HPDE6-E6E7 (cell line): ENCODE data around the gene TNFSF15.

Experiments
- DNase-seq: peaks from one replicate; pipeline ENCODE4 v3.0.0; 2011; ENCODE audit warnings: missing footprints; ENCODE audit errors: extremely low spot score

TNFSF15 gene

DNA sequence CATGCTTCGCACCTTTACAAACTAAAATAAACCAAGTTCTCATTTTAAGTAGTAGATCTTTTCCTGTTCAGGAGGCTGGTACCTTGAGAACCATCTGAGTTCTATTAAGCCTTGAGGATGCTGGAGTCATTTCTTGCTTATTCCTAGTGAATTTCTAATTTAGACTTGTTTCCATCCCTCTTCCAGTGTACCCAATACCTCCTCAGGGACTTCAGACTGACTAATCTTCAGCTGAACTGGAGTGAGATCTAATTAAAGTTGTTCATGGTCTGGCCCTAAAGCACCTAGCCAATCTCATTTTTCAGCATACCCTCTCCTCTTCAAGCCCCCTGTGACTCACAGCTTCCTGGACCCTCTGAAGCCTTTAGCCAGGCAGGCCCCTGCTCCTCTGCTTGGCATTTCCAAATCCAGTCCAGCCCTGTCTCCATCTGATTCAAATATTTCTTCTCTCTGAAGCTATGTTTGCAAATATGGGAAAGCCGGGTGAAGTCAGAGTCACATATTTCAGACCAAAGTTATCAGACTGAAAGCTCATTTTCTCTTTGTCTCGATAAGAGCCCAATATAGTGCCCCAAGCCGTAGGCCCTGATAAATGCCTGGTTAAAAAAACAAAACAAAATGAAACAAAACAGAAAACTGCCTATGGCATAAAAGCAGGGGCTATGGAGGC is 19.4 kb upstream of the TNFSF15 start:
- DNase-seq = no peak

DNA sequence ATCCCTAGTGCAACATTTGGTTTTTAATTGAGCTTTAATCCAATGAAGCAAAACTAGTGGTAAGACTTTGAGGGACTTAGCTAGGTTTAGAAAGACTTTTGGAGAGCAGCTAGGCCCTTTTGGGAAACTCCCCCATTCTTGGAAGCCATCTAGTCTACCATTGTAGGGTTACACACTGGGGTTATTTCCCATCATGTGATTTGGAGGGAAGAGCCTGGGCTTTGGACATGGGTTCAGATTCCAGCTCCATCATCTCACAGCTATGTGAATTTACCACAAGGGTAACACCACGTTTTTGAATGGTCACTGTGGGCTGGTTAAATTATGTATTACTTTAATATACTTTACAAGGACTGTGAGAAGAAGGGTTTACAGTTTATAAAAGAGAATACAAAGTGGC is 18.3 kb upstream of the TNFSF15 start:
- no peak for DNase-seq

- no peak for DNase-seq
These were observed 17.6 kb upstream of the TNFSF15 start for GRCh38 chr9:114823441-114823840.

DNA sequence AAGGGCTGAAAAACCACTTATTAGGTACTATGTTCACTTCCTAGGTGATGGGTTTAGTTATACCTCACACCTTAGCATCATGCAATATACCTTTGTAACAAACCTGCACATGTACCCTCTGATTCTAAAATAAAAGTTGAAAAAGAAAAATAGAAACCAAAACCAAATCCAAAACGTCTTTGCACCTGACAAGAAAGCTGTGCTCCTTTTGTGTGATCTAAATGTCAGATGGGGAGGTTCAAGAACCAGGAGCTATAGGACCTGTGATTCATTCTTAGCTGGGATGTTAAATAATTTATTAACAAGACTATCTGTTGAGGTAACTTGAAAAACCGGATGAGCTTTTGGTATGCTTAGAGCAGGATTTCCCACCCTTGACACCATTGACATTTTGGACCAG is 16.9 kb upstream of the TNFSF15 start:
- no peak for DNase-seq

DNA sequence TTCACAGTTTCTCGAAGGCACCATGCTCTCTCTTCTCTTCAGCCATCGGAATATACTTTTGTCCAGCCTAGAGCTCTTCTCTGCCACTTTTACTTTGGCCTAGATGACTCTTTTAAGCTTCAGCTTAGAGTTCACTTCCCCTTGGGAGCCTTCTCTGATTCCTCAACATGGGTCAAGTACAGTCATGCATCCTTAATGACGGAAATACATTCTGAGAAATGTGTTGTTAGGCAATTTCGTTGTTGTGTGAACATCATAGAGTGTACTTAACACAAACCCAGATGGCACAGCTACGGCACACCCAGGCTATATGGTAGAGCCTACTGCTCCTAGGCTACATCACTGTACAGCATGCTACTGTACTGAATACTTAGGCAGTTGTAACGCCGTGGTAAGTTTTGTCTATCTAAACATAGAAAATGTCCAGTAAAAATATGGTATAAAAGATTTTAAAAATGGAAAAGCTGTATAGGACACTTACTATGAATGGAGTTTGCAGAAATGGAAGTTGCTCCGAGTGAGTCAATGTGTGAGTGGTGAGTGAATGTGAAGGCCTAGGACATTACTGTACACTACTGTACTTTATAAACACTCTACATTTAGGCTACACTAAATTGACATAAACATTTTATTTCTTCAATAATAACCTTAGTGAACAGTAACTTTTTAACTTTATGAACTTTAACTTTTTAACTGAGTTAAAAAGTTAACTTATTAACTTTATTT is 15.1 kb upstream of the TNFSF15 start:
- DNase-seq = no peak

DNA sequence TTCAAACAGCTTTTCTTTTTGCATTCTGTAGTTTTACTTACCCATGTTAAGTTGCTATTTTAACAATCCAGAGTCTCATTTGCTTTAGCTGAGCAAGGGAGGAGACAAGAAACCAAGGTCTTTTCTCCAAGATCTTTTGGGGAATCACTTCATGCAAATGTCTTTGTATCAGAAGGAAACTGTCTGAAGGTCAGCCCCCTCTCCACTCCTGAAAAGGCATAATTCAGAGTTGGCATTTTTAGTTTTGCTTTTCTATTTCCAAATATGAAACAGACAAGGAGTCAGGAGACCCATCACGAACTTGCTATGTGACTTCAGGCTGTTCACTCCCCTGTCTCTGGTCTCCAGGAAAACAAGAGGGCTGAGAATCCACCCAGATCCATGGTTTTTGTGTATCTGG is 12.3 kb upstream of the TNFSF15 start:
- DNase-seq = no peak

DNA sequence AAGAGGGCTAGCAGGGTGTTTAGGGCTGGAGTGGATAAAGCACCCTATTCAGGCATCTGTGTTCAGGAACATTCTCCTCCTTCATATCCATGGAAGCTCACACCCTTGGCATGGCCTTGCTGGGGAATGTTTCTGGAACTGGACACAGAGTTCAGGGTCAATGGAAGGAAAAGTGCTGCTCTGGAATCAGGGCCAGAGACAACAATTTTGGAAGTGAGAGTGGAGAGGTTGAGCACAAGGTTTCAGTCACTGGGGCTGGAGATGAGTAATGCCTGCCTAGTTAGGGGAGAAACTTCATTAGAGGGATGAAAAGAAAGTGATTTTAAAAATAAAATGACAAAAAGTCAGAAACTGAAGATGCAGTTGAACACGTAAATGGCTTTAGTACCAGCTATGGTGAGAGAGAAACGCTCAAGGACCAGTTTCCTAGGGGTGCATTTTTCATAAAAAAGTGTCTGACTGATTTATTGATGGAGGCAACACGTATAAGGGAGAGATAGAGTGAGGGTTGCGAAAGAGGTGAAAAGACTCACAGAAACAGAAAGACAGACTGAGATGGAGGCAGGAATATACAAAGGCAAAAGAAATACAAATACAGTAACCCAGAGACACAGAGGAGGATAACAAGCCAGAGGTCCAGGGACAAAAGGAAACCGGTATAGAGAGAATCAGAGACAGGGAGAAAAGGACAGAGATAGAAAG is 8.0 kb upstream of the TNFSF15 start:
- DNase-seq = no peak

DNA sequence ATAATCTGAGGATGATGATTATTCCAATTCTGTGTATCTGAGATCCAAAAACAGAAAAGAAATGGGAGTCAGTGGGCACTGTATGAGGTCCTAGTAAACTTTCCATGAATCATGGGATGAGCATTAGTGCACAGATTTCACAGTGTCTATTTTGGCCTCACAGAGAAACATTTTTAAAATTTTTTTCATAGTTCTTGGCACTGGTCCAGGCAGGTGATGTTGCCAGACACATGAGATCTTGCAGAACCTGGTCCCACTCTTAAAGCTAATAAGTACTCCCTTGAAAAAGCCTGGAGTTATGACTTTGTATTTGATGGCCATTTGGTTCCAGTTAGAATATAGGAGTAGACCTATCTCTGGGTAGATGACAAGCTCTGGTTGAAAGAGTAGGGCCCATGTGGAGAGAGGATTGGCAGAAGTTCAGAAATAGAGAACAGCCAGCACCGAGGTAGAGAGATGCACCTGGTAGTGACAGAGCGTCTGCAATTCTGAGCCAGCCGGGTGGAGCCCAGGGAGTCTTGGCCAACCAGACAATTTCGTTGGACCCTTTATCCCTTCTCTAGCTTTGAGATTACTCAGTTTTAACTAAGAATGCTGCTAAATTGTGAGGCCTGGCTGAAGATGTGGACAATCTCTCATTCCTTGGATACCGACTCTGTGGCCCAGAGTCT is 6.3 kb upstream of the TNFSF15 start:
- no peak for DNase-seq

GRCh38 chr9:114811301-114811700 is 5.5 kb upstream of the TNFSF15 start:
- DNase-seq = no peak

- DNase-seq = no peak
These were observed 4.8 kb upstream of the TNFSF15 start for GRCh38 chr9:114810614-114811013.

DNA sequence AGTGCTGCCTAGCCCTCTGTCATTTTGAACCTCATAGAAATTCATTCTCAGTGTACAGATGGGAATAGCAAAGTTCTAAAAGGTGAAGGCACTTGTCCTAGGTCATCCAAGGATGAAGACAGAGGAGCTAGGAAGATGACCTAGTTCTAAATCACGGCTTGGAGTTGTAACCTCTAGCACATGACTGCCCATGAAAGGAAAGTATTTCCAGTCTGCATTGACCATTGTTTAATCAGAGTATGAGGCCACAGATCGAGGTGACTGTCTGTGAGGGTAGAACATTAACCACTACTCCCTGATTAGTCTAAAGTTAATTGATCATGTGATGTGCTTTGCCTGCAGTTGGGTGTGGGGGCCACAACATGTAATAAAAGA is 674 bp upstream of the TNFSF15 start:
- no peak for DNase-seq

DNA sequence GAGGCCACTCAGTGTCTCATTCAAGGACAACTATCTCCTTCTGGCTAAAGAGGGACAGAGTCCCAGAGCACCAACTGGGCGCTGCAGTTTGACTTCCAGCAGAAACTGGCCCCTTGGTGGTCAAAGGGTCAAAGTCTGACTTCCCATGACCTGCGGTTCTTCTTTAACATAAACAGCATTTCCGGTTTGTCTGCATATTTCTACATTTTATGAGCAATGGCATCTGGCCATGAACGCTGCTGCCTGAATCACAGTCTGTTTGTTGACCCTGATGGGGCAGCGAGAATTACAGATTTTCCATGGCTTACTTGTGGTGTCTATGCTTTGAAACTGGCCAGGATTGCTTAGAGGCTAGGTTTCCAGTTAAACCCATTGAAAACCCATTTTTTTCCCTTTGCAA is 1.3 kb downstream of the TNFSF15 start:
- DNase-seq = peak; percentile 39

GRCh38 chr9:114803479-114804265 is 2.2 kb downstream of the TNFSF15 start:
- no peak for DNase-seq

DNA sequence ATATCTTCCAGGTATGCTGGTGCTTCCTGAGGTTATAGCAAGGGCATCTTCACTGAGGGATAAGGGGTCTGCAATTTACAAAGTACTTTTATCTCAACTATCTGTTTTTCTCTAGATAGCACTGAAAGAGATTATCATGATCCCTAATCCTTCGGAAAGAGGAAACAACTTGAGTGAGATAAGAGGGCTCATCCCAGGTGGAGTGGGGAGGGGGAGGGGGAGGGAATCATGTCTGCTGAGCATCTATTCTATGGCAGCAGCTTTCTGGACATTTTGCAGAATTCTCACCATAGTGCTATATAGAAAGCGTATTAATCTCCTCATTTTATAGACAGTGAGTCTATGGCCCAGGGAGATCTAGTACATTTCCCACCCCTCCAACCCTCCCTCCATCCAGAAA is 5.9 kb downstream of the TNFSF15 start:
- no peak for DNase-seq

GRCh38 chr9:114799441-114799840 is 6.4 kb downstream of the TNFSF15 start:
- no peak for DNase-seq

DNA sequence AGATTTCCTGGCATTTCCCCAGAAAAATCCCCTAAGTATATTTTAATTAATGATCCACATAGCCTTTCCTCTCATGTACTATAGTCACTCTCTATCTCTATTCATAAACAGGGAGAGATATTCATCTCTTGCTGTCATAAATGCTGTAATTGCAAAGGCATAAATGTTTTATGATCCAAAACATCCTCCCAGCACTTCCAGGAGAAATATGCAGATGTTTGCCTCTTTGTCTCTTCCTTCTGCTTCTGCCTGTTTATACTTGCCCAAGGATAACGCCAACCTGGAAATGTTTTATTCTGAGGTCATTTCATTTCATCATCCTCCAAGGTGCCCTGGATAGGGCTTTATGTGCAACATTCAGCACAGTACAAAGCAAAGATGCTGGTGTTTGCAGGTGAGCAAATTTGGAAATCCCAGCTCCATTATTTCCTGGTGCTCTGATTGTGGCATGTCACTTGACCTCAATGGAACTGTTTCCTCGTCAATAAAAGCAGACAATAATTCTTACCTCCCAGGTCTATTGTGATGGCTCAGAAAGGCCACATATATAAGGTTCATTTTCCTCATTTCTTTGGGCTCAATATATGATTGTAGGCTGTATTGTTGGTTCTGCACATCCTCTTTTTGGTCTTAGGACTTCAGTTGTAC is 6.9 kb downstream of the TNFSF15 start:
- peak; percentile 26 for DNase-seq

- DNase-seq = no peak
These were observed 7.7 kb downstream of the TNFSF15 start for GRCh38 chr9:114798101-114798500.

- no peak for DNase-seq
These were observed 13.4 kb downstream of the TNFSF15 start for GRCh38 chr9:114792396-114792795.

DNA sequence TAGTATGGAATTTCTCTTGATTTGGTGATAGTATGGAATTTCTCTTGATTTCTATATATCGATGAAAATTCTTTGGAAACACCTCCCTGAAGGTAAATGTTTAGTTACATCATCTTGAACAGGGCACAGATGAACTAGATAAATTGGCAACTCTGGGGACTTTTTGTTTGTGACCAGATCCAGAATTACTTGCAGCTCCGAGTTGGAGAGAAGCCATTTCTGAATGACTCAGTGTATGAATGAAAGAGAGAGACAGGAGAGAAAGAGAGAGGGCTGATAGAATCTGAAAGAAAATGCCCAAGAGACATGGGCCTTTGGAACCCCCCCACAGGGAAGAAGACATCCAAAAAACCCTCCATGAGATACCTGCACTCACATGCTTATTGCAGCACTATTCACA is 14.1 kb downstream of the TNFSF15 start:
- DNase-seq = no peak

GRCh38 chr9:114791312-114791711 is 14.5 kb downstream of the TNFSF15 start:
- no peak for DNase-seq

DNA sequence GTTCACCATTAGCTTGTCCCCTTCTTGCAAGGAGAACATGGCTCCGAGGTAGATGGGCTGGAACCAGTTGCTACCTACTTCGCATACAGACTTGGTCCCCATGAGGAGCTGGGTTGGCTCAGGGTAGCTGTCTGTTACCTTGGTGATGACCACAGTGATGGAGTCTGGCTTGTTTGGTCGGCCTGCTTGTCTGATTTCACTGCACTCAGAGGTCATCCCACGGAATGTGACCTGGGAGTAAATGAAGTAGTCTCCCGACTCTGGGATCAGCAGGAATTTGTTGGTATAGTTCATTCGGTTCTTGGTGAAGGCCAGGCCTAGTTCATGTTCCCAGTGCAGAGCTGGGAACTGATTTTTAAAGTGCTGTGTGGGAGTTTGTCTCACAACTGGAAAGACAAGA is 15.3 kb downstream of the TNFSF15 start:
- DNase-seq = no peak
